Heart right ventricle (tissue), 16 donors: Measurements from ENCODE around the gene HLCS. TPM values are rescaled to one million over a fixed set of nuclear protein-coding genes. Genes with fewer than 3 reads are reported as not detected.

Experiments
- ATAC-seq, 8 donors: fragments of 200-7000 bp; cut with Tn5 transposase; one replicate each; pipeline ENCODE4 v1.9.1; 2020; ENCODE audit warnings: mild to moderate bottlenecking in 8 of 8, moderate library complexity in 8 of 8, moderate number of reproducible peaks in 1 of 8
- DNase-seq, 2 donors: peaks; one replicate each; pipeline ENCODE4 v3.0.0-alpha.2; 2020
- H3K27ac ChIP-seq, 10 donors: fragments of 200-600 bp; sonication (generic) in 2 of 10; one replicate each; pipeline versions ENCODE4 v1.5.0 to v1.8.0; 2020 to 2022; ENCODE audit warnings: mild to moderate bottlenecking in 3 of 10
- H3K27me3 ChIP-seq, 7 donors: fragments of 200-600 bp; one replicate each; pipeline ENCODE4 v1.8.0; 2021 to 2022; ENCODE audit warnings: mild to moderate bottlenecking in 2 of 7
- H3K36me3 ChIP-seq, 9 donors: fragments of 200-600 bp; sonication (generic) in 1 of 9; one replicate each; pipeline versions ENCODE4 v1.5.0 to v1.8.0; 2020 to 2022; ENCODE audit warnings: mild to moderate bottlenecking in 2 of 9
- H3K4me1 ChIP-seq, 9 donors: fragments of 200-600 bp; sonication (generic) in 1 of 9; one replicate each; pipeline versions ENCODE4 v1.5.0 to v1.8.0; 2020 to 2022; ENCODE audit warnings: mild to moderate bottlenecking in 4 of 9
- H3K4me3 ChIP-seq, 10 donors: fragments of 200-600 bp; sonication (generic) in 2 of 10; one replicate each; pipeline versions ENCODE4 v1.5.0 to v1.8.0; 2020 to 2022; ENCODE audit warnings: mild to moderate bottlenecking in 7 of 10, moderate library complexity in 2 of 10
- H3K9me3 ChIP-seq, 11 donors: fragments of 200-600 bp in 10 of 11; sonication (generic) in 2 of 11; one replicate each; pipeline versions ENCODE4 v1.5.0 to v1.8.0; 2013 to 2022; ENCODE audit warnings: mild to moderate bottlenecking in 2 of 11, control low read depth in 1 of 11, moderate library complexity in 1 of 11
- WGBS, 2 donors: extraction: QIAGEN DNeasy Blood & Tissue Kit; methylation state at CpG; one replicate each; pipeline ENCODE4 v1.1.7; 2013; ENCODE audit warnings: inconsistent platforms in 1 of 2; 5-methylcytosine and 5-hydroxymethylcytosine counted together
- intact Hi-C, 10 donors: fragments of 100-400 bp; cut with DNase I; formaldehyde crosslinking; loops; one replicate each; pipeline versions ENCODE4 v1.11.1 to v1.14.2; 2022
- polyA plus RNA-seq, 2 donors: library from polyadenylated mRNA; stranded (reverse); fragments of 200-250 nt; gene quantifications; one replicate each; pipeline ENCODE4 v1.2.3, GENCODE V29; 2013
- total RNA-seq, 10 donors: library from RNA; stranded (reverse); fragmentation: NEBNext Ultra II Directional in 3 of 10; extraction: Animal tissue kit (Norgen Biotek cat#: 25700) in 3 of 10; gene quantifications; one replicate each; pipeline versions ENCODE4 v1.2.1 to v1.2.4, GENCODE V29; 2021 to 2023
- TF ChIP-seq, protein P1 (sequence below), 9 donors: fragments of 200-600 bp; sonication (generic) in 2 of 9; IDR thresholded peaks; one replicate each; pipeline versions ENCODE4 v1.5.0 to v1.8.0; 2021 to 2022; ENCODE audit warnings: antibody characterized with exemption in 9 of 9, mild to moderate bottlenecking in 5 of 9, moderate library complexity in 1 of 9
- donor health status: Arrhythmogenic right ventricular cardiomyopathy.
- donor health status: ischemic (EF 13 %, LVEDD 7.1; RV severe dilation, severe dysfunction).
- donor health status: healthy with polysubstance abuse.
- donor health status: DM: no; HTN: yes; CAD: no.
- donor health status: DM: no; HTN: no; CAD: no.
- donor health status: ischemic (EF 25% LVEDD 6.9; RV normal size, moderate dysfunction).
- donor health status: ischemic (EF 25% LVEDD 5.7; RV mildly dilated, moderate dysfunction).
- donor health status: healthy.
- donor health status: DM: yes; HTN: yes; CAD: no.
- donor health status: Ischemic cardiomyopathy.
- donor health status: ischemic (EF 35%, LVEDD 5.7; RV mildly dilated, moderate dysfunction).
- donor health status: nonischemic (EF 11% LVEDD 7.7; RV severe dilation, severe dysfunction).
- donor health status: DM: yes; HTN: yes; CAD: no.
- donor health status: PGD.
- donor health status: ischemic (EF 29% LVEDD 5.4; RV normal size, mild dysfunction).
- donor health status: nonischemic (EF 23%, LVEDD 6.1; RV moderate dilation, normal function).

Gene HLCS
- total and polyA plus RNA-seq, 12 donors = 2.0 to 9.6 (median 6.7) TPM

DNA sequence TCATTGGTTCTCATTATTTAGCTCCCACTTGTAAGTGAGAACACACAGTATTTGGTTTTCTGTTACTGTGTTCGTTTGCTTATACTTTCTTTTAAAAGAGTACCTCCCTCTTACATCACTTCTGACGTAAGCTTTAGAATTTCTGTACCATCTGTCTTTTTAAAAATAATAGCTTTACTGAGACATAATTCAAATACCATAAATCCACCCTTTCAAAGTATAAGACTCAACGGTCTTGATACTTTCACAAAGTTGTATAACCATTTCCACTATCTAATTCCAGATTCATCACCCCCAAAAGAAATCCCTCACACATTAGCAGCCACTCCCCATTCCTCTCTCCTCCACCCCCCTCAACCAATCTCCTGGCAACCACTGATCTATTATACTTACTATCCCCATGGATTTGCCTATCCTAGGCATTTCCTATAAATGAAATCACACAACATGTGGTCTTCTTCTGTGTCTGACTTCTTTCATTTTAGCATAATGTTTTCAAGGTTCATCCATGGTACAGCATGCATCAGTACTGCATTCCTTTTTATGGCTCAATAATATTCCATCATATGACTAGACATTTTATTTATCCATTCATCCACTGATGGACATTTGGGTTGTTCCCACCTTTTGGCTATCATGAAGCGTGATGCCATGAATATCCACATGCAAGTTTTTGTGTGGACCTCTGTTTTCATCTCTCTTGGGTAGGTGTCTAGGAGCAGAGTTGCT lies 104.7 kb downstream of the HLCS start:
- Histone ChIP-seq H3K4me3 (no peak overlapping the region), H3K27ac (peak overlapping the region in 1 of 10 donors; percentile 76), H3K36me3 (no peaks in the 10 kb centered on the region), H3K4me1 (peaks cover 0 to 22% (median 9%) of the 10 kb centered on the region in 9 donors), H3K27me3 (no peaks in the 10 kb centered on the region), H3K9me3 (no peaks in the 10 kb centered on the region)
- ATAC-seq = no peak
- intact Hi-C loops = loop anchor here in 1 of 10 donors (2.0 to 5.0 kb wide), 2 partner anchors 27 to 56 kb away; no protein-coding TSS in a partner anchor
- no peak for DNase-seq
- WGBS, 2 donors = 90 to 93% methylated on average over 4 of the region's 4 CpGs
- TF ChIP-seq, protein P1, sequence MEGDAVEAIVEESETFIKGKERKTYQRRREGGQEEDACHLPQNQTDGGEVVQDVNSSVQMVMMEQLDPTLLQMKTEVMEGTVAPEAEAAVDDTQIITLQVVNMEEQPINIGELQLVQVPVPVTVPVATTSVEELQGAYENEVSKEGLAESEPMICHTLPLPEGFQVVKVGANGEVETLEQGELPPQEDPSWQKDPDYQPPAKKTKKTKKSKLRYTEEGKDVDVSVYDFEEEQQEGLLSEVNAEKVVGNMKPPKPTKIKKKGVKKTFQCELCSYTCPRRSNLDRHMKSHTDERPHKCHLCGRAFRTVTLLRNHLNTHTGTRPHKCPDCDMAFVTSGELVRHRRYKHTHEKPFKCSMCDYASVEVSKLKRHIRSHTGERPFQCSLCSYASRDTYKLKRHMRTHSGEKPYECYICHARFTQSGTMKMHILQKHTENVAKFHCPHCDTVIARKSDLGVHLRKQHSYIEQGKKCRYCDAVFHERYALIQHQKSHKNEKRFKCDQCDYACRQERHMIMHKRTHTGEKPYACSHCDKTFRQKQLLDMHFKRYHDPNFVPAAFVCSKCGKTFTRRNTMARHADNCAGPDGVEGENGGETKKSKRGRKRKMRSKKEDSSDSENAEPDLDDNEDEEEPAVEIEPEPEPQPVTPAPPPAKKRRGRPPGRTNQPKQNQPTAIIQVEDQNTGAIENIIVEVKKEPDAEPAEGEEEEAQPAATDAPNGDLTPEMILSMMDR (IDR thresholded peaks at IDR 0.05) = no peak

DNA sequence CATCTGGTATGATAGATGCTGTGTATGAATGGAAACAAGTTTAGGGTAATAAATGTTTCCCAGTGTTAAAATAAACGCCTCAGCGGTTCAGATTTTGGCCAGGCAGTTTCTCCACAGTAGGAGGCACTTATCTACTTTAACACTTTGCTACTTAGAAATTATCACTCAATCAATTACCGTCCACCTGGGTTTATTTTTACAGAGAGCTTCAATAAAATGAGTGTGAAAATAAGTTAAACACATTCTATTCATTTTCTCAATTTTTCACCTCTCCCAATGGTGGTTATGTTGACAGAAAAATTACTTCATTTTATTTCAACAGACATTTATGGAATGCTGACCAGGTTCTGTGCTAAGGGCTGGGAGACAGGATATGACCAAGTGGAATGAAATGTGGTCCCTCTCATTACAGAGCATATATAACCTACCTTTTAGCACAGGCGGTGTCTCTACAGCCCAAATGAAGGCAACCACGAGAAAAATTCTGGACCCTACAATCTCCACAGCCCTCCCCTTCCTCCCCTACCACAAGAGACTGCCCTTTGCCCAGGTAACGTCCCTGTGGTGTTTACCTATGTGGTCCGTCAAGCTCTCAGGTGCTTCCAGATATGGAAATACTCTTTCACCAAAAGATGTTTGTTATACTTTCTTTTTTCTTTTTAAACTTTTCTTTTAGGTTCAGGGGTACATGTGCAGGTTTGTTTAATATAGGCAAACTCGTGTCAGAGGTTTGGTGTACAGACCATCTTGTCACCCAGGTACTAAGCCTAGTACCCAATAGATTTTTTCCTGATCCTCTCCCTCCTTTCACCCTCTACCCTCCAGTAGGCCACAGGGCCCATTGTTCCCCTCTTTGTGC lies 105.5 kb downstream of the HLCS start:
- Histone ChIP-seq H3K4me3 (no peak overlapping the region), H3K27me3 (no peaks in the 10 kb centered on the region), H3K9me3 (no peaks in the 10 kb centered on the region), H3K27ac (peak overlapping the region in 8 of 10 donors; percentile 38 to 76 (median 65)), H3K4me1 (peaks cover 0 to 18% (median 9%) of the 10 kb centered on the region in 9 donors), H3K36me3 (no peaks in the 10 kb centered on the region)
- 87 to 88% methylated on average over 8 of the region's 8 CpGs for WGBS, 2 donors
- DNase-seq (no peak), ATAC-seq (peak in 1 of 8 donors; percentile 42)
- TF ChIP-seq, protein P1 (IDR thresholded peaks at IDR 0.05) = no peak
- intact Hi-C loops = loop anchor here in 1 of 10 donors (5.0 kb wide), 1 partner anchor 56 kb away; no protein-coding TSS in a partner anchor

DNA sequence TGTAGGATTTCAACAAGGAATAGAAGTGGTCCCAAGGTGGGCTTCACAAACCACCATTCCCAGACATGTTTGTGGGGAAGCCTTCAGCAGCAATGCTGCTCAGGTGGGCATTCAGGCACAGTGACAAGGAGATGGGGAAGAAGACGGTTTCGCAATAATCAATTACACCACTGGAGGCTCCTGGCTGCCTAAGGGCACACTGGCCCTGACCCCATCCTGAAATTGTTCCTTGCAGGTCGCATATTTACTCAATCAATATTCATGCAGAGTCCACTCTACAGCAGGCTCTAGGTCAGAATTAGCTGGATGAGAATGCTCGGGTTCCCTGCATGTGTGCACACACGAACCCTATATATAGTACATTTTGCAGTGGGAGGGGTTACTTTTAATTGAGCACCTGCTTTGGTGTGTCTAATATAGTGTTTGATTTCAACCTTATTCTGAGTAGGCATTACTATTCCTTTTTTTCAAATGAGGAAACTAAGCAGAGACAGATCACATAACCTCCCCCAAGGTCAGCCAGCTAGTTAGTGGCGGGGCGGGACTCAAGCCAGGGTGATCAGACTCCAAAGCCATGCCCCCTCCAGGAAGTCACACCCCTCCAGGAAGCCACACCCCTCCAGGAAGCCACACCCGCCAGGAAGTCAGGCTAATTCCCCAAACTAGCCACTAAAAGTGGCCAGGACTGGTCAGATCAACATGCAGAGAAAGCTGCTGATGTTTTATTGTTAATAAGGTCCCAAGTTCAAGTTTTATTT lies 106.5 kb downstream of the HLCS start:
- WGBS, 2 donors = 65 to 68% methylated on average over 8 of the region's 8 CpGs
- Histone ChIP-seq H3K9me3 (no peaks in the 10 kb centered on the region), H3K27me3 (no peaks in the 10 kb centered on the region), H3K36me3 (no peaks in the 10 kb centered on the region), H3K4me3 (no peak overlapping the region), H3K4me1 (peaks cover under 1 to 18% (median 9%) of the 10 kb centered on the region in 9 donors), H3K27ac (peak overlapping the region in 9 of 10 donors; percentile 7 to 76 (median 65))
- ATAC-seq (peak; percentile 95 to 99 (median 98)), DNase-seq (peak; percentile 81 to 88)
- TF ChIP-seq, protein P1 (IDR thresholded peaks at IDR 0.05) = no peak
- intact Hi-C loops = loop anchor here in 6 of 10 donors (5.0 to 10.0 kb wide), 4 partner anchors 55 to 225 kb away; no protein-coding TSS in a partner anchor
